ENCODE results near the gene WDR4. TPM values are rescaled to one million over a fixed set of nuclear protein-coding genes. Genes with fewer than 3 reads are reported as not detected.

WDR4 gene
- total and polyA plus RNA-seq, 9 of the 15 experiments (the other 6 are each of a cell fraction or from before 2014, with no cell fraction given), result 5.4 to 95.4 (median 32.1) TPM

GRCh38 chr21:42923553-42924432 is 44.5 kb upstream of the WDR4 start (continued):
- TF ChIP-seq MGA (IDR thresholded peaks at IDR 0.05), result peak; percentile 90
- no peak for TF ChIP-seq RBM34 (IDR thresholded peaks at IDR 0.05; ENCODE audit: borderline replicate concordance, insufficient read depth, low read length)
- TF ChIP-seq DPF2 (IDR thresholded peaks at IDR 0.05), result peak; percentile 91
- TF ChIP-seq SMARCB1 (IDR thresholded peaks at IDR 0.05; ENCODE audit: insufficient read length, low read depth), result no peak
- no peak for TF ChIP-seq ZNF655 (CRISPR knock-in tag; IDR thresholded peaks at IDR 0.05)
- TF ChIP-seq ZNF561 (CRISPR knock-in tag; conservative IDR thresholded peaks at IDR 0.05), result no peak
- no peak for TF ChIP-seq ZSCAN29 (IDR thresholded peaks at IDR 0.05)
- TF ChIP-seq ZFX (CRISPR knock-in tag; IDR thresholded peaks at IDR 0.05), result peak; percentile 38; the same call in 1 of the 2 replicates
- TF ChIP-seq SRF (CRISPR knock-in tag; IDR thresholded peaks at IDR 0.05), result no peak
- TF ChIP-seq VEZF1 (CRISPR knock-in tag; IDR thresholded peaks at IDR 0.05), result peak; percentile 91
- no peak for TF ChIP-seq ZFP36 (IDR thresholded peaks at IDR 0.05; ENCODE audit: low read depth, low read length, partially characterized antibody)
- TF ChIP-seq ZNF263 (CRISPR knock-in tag; IDR thresholded peaks at IDR 0.05; ENCODE audit: borderline replicate concordance), result peak; percentile 37; the same call in 1 of the 2 replicates
- TF ChIP-seq EP300 (IDR thresholded peaks at IDR 0.05; ENCODE audit: low read length), result peak; percentile 69
- peak; percentile 96 for TF ChIP-seq SMARCA5 (IDR thresholded peaks at IDR 0.05)
